ENCODE measurements around the gene KCNB1.
"Not testable (repeated sequence)": the region's sequence is repeated elsewhere in the genome, so short reads cannot be mapped to it uniquely, and the experiment has no call there.

Gene KCNB1

GRCh38 chr20:49411221-49411925, 71.1 kb downstream of the KCNB1 start:
- DNase-seq (ENCODE audit: low spot score) (no peak), FAIRE-seq (no peak)

DNA sequence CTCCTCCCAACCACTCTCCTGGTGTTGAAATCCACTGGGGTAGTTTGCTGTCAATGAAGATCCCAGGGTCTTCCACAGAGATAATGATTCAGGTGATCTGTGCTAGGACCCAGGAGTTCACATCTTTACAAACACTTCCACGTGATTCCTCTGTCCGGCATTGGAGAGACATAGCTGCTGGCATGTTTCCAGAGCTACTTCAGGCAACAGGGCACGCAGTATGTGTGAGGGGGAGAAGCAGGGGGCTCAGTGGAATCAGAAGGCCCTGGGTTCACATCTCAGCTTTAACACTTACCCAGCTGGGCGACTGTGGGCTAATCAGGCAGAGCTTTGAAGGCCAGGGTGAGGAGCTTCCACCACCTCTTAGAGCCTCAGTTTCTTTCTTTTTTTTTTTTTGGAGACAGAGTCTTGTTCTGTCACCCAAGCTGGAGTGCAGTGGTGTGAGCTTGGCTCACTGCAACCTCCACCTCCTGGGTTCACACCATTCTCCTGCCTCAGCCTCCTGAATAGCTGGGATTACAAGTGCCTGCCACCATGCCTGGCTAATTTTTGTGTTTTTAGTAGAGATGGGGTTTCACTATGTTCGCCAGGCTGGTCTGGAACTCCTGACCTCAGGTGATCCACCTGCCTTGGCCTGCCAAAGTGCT, 72.4 kb downstream of the KCNB1 start:
- not testable (repeated sequence) for DNase-seq (ENCODE audit: low spot score); FAIRE-seq

GRCh38 chr20:49409302-49409974, 73.0 kb downstream of the KCNB1 start:
- FAIRE-seq: no peak
- no peak for DNase-seq (ENCODE audit: low spot score)

GRCh38 chr20:49408509-49409104, 73.9 kb downstream of the KCNB1 start:
- FAIRE-seq (no peak), DNase-seq (ENCODE audit: low spot score) (no peak)

DNA sequence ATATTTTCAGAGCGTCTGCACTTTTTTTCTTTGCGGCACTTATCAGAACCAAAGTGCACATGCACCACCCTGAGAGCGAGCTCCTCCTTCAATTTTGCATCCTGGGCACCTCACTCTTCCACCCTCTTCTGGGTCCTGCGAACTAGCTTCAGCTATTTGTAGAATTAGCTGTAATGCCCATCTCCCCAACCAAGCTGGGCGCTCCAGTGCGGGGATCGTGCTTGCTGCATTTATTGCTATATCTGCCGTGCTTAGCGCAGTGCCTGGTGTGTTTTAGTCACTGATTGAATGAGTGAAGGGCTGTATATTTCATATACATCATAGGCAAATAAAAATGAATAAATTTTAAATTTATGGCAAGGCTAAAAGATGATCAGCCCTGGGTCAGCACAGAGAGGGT, 75.8 kb downstream of the KCNB1 start:
- no peak for FAIRE-seq

DNA sequence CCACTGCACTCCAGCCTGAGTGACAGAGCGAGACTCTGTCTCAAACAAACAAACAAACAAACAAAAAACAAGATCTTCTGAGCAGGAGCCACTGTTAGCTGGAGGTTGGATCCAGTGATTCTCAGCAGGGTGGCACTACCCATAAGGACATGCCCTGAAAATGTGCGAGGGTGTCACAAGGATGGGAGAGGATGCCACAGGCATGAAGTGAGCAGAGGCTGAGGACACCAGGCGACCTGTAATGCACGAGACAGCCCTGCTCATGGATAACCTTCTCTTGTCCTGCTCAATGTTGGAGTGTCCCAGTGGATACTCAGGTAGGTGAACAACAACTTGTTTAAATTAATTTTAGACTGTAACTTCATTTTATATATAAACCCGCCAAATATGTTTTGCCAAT, 76.8 kb downstream of the KCNB1 start:
- DNase-seq (ENCODE audit: low spot score): no peak
- peak; percentile 35 for FAIRE-seq

More for the DNA sequence above, 75.8 kb downstream of the KCNB1 start:
- DNase-seq (ENCODE audit: low spot score): no peak

DNA sequence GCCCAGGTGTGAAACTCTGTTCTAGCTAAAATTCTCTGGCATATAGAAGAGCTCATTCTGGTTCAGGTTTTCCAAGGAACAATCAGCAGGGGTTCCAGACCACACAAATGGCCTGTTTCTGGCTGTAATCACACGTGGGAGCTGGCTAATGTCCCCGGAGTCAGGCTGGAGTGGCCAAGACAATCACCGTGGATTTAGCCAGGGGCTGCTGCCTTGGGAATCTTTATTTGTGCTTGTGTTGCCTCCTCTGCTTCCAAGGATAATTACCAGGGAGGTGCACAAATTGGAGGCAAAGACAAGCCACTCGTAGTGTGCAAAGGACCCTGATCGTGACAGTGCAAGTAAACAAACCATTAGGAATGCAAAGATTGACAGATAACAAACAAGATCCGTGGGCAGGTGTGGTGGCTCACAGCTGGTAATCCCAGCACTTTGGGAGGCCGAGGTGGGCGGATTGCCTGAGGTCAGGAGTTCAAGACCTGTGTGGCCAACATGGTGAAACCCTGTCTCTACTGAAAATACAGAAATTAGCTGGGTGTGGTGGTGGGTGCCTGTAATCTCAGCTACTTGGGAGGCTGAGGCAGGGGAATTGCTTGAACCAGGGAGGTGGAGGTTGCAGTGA, 77.3 kb downstream of the KCNB1 start:
- peak; percentile 32 for FAIRE-seq
- no peak for DNase-seq (ENCODE audit: low spot score)

DNA sequence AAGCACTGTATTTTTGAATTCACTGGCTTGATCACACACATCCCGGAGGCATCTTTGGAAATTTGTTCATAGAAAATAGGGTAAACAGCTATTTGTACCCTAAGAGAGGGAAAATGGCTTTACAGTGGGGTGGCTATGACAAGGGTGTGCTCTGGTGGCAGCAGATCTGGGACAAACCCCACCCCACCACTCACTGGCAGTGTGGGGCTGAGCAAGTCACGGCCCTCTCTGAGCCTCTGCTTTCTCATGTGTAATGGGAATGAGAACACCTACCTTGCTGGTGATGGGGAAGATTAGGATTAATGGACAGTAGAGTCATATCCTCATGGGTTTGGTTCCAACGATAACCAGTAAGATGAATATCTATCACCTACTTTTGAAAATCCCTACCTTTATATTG, 78.0 kb downstream of the KCNB1 start:
- DNase-seq (ENCODE audit: low spot score) (no peak), FAIRE-seq (no peak)

GRCh38 chr20:49403911-49404310, 78.6 kb downstream of the KCNB1 start:
- FAIRE-seq (no peak), DNase-seq (ENCODE audit: low spot score) (no peak)

DNA sequence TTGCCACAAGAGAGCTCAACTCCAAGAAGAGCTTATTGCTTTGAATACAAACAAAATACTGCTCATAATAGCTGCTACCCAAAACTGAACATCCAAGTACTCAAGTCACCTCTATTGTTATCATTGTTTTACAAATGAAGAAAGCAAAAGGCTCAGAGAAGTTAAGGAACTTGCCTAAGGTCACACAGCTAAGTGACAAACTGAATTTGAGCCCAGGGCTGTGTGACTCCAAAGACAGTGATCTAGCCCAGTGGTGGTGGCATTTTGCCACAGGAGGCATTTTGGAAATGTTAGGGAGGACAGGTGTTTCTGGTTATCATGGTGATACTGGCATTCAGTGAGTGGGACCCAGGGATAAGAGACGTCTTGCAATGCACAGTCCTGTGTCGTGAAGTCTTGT, 79.5 kb downstream of the KCNB1 start:
- FAIRE-seq: peak; percentile 82
- no peak for DNase-seq (ENCODE audit: low spot score)

DNA sequence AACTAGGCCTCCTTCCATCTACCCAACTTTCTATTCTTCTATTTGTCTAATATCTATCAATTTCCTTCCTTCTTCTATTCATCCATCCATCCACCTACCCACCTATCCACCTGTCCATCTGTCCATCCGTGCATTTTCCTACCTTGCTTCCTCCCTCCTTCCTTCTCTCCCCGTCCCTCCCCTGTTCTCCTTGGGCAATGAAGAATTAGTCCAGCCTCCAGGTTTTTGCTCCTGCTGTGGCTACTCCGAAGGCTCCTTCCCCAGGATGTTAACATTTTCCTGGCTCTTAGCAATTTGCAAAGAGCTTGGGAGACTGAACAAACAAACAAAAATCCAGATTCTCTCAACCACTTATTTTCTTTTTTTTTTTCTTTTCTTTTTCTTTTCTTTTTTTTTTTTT, 81.6 kb downstream of the KCNB1 start:
- no peak for FAIRE-seq
- no peak for DNase-seq (ENCODE audit: low spot score)

DNA sequence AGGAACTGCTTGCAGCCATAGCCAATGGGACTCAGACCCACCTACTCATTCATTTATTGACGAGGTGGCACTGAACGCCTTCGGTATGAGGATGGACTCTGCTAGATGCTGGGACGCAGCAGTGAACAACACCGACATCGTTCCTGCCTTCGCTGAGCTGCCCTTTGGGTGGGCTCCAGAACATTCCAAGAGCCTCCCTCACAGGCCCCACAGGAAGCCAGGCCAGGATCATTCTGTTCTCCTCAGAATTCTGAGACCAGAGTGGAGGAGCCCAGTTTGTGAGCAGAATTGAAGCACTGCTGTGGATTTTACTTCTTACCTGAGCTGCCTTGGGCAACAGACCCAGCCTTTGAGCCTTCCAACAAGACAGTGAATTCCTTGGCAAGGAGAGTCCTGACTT, 82.1 kb downstream of the KCNB1 start:
- FAIRE-seq (peak; percentile 85), DNase-seq (ENCODE audit: low spot score) (no peak)

GRCh38 chr20:49399329-49399728, 83.1 kb downstream of the KCNB1 start:
- DNase-seq (ENCODE audit: low spot score) (no peak), FAIRE-seq (no peak)

DNA sequence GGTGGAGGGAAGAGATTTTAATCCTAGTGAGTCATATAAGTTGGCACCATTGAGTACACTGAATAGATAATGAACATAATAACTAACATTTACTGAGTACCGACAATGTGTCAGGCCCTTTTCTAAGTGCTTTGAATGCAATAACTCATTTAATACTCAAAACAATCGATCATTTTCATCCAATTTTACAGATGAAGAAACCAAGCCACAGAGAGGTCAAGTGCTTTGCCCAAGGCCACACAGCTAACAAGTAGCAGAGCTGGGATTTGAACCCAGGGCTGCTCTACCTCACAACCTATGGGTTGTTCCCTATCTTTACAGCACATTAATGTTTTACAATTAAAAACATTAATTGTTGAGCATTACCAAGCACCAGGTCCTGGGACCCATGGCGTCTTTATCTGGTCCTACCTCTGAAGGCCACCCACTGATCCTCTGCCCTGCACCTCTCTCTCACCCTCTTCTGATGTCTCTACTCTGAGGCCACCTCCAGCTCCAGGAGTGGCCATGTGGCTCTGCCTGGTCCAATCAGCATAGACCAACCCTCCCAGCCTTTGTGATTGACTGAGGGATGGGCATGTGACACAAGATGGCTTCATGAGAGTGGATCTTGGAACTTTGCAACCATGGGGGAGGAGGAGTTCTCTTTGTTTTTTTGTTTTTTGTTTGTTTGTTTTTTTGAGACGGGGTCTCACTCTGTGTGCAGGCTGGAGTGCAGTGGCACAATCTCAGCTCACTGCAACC, 83.9 kb downstream of the KCNB1 start:
- DNase-seq (ENCODE audit: low spot score) (no peak), FAIRE-seq (no peak)

DNA sequence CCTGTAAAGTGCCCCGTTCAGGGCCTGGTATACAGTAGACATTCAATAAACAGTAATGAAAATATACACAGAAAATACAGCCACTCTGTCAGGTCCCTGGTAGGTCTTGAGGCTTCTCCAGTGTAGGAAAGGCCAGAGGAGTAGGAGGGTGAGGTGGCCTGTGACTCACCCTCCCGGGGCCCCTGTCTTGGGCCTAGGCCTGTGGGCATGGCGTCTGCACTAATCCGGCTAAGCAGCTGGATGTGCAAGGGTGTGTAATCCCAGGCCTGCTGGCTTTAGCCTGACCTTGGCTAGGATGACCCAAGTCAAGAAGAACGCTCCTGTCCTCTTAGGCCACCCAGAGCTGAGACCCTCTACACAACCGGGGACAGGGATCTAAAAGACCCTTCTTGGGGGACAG, 84.9 kb downstream of the KCNB1 start:
- DNase-seq (ENCODE audit: low spot score): peak; percentile 81

GRCh38 chr20:49396230-49396629, 86.2 kb downstream of the KCNB1 start:
- no peak for DNase-seq (ENCODE audit: low spot score)
- FAIRE-seq: no peak

More for the DNA sequence above, 84.9 kb downstream of the KCNB1 start:
- FAIRE-seq: peak; percentile 61

DNA sequence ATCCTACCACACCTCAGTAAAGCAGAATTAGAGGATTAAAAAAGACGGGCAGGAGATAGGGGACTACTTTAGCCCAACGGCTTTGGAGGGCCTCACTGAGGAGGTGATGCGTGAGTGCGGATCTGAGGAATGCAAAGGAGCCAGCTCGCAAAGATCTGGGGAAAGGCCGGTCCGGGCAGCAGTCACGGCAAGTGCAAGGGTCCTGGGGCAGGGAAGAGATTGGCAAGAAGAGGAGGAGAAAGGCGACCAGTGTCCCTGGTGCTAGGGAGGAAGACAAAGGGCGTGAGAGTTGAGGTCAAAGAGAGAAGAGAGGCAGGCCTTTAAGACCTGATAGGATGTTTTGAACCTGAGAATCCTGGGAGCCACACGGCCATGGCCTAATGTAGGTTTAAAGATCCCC, 86.8 kb downstream of the KCNB1 start:
- no peak for DNase-seq (ENCODE audit: low spot score)
- no peak for FAIRE-seq

GRCh38 chr20:49395183-49395582, 87.3 kb downstream of the KCNB1 start:
- FAIRE-seq: no peak
- DNase-seq (ENCODE audit: low spot score): no peak

- no peak for DNase-seq (ENCODE audit: low spot score)
- no peak for FAIRE-seq
These were observed 87.7 kb downstream of the KCNB1 start for GRCh38 chr20:49394757-49395156.

- no peak for DNase-seq (ENCODE audit: low spot score)
- FAIRE-seq: no peak
These were observed 88.2 kb downstream of the KCNB1 start for GRCh38 chr20:49394264-49394663.

- no peak for DNase-seq (ENCODE audit: low spot score)
- no peak for FAIRE-seq
These were observed 88.7 kb downstream of the KCNB1 start for GRCh38 chr20:49393803-49394202.
